ENCODE data around the gene PLA2G4E.

Gene PLA2G4E

GRCh38 chr15:41958002-41958420 is 62.8 kb downstream of the PLA2G4E start:
- Histone ChIP-seq H3K4me3 (no peak overlapping the region), H3K36me3 (peaks cover 6 to 12% (median 6%) of the 10 kb centered on the region in 3 donors), H3K9me3 (no peaks in the 10 kb centered on the region), H3K27me3 (no peaks in the 10 kb centered on the region), H3K27ac (peak overlapping the region; percentile 42 to 44), H3K4me1 (peaks cover 0 to 64% (median 31%) of the 10 kb centered on the region in 4 donors)
- intact Hi-C loops (cut with DNase I; ENCODE audit: low total_unique reads): no loop called here
- TF ChIP-seq CTCF (IDR thresholded peaks at IDR 0.05): no peak
- DNase-seq: no peak

GRCh38 chr15:41957021-41957897 is 63.6 kb downstream of the PLA2G4E start:
- no peak overlapping the region for H3K4me3 ChIP-seq
- TF ChIP-seq CTCF (IDR thresholded peaks at IDR 0.05): no peak
- H3K9me3 ChIP-seq: no peaks in the 10 kb centered on the region
- intact Hi-C loops (cut with DNase I; ENCODE audit: low total_unique reads): no loop called here
- no peak for DNase-seq
- peak overlapping the region; percentile 44 to 63 for H3K27ac ChIP-seq
- H3K4me1 ChIP-seq: peaks cover 0 to 64% (median 31%) of the 10 kb centered on the region in 4 donors
- no peaks in the 10 kb centered on the region for H3K27me3 ChIP-seq
- H3K36me3 ChIP-seq: peaks cover 7 to 20% (median 9%) of the 10 kb centered on the region in 3 donors

- Histone ChIP-seq H3K27ac (peak overlapping the region; percentile 32 to 63), H3K4me1 (peaks cover 0 to 63% (median 37%) of the 10 kb centered on the region in 4 donors), H3K27me3 (no peaks in the 10 kb centered on the region), H3K9me3 (no peaks in the 10 kb centered on the region), H3K36me3 (peaks cover 7 to 27% (median 9%) of the 10 kb centered on the region in 3 donors), H3K4me3 (peak overlapping the region; percentile 30 to 43)
- TF ChIP-seq CTCF (IDR thresholded peaks at IDR 0.05): no peak
- no peak for DNase-seq
- intact Hi-C loops (cut with DNase I; ENCODE audit: low total_unique reads): no loop called here
These were observed 64.9 kb downstream of the PLA2G4E start for GRCh38 chr15:41955807-41956525.

GRCh38 chr15:41955100-41955499 is 65.7 kb downstream of the PLA2G4E start:
- Histone ChIP-seq H3K4me3 (no peak overlapping the region), H3K27ac (peak overlapping the region; percentile 32 to 63), H3K4me1 (peaks cover 0 to 66% (median 46%) of the 10 kb centered on the region in 4 donors), H3K9me3 (no peaks in the 10 kb centered on the region), H3K27me3 (no peaks in the 10 kb centered on the region), H3K36me3 (peaks cover 7 to 27% (median 9%) of the 10 kb centered on the region in 3 donors)
- DNase-seq: no peak
- no peak for TF ChIP-seq CTCF (IDR thresholded peaks at IDR 0.05)
- intact Hi-C loops (cut with DNase I; ENCODE audit: low total_unique reads): no loop called here

GRCh38 chr15:41954036-41954435 is 66.8 kb downstream of the PLA2G4E start:
- Histone ChIP-seq H3K27ac (no peak overlapping the region), H3K9me3 (no peaks in the 10 kb centered on the region), H3K4me3 (no peak overlapping the region), H3K27me3 (no peaks in the 10 kb centered on the region), H3K36me3 (peaks cover 7 to 27% (median 9%) of the 10 kb centered on the region in 3 donors), H3K4me1 (peaks cover 0 to 69% (median 51%) of the 10 kb centered on the region in 4 donors)
- TF ChIP-seq CTCF (IDR thresholded peaks at IDR 0.05): no peak
- DNase-seq: no peak
- intact Hi-C loops (cut with DNase I; ENCODE audit: low total_unique reads): no loop called here
